Lower leg skin (tissue), 3 donors: ENCODE data around the gene FILIP1L.

Experiments
- POLR2A ChIP-seq, 2 donors: fragments of 450-650 bp; IDR thresholded peaks; one replicate each; pipeline ENCODE4 v1.6.1; 2016 to 2017; ENCODE audit warnings: antibody characterized with exemption in 2 of 2, mild to moderate bottlenecking in 1 of 2, moderate library complexity in 1 of 2
- TF ChIP-seq, protein P1 (sequence below), 3 donors: fragments of 450-650 bp; IDR thresholded peaks; one replicate each; pipeline ENCODE4 v1.5.1; 2016; ENCODE audit warnings: antibody characterized with exemption in 3 of 3, mild to moderate bottlenecking in 3 of 3, moderate library complexity in 2 of 3

DNA sequence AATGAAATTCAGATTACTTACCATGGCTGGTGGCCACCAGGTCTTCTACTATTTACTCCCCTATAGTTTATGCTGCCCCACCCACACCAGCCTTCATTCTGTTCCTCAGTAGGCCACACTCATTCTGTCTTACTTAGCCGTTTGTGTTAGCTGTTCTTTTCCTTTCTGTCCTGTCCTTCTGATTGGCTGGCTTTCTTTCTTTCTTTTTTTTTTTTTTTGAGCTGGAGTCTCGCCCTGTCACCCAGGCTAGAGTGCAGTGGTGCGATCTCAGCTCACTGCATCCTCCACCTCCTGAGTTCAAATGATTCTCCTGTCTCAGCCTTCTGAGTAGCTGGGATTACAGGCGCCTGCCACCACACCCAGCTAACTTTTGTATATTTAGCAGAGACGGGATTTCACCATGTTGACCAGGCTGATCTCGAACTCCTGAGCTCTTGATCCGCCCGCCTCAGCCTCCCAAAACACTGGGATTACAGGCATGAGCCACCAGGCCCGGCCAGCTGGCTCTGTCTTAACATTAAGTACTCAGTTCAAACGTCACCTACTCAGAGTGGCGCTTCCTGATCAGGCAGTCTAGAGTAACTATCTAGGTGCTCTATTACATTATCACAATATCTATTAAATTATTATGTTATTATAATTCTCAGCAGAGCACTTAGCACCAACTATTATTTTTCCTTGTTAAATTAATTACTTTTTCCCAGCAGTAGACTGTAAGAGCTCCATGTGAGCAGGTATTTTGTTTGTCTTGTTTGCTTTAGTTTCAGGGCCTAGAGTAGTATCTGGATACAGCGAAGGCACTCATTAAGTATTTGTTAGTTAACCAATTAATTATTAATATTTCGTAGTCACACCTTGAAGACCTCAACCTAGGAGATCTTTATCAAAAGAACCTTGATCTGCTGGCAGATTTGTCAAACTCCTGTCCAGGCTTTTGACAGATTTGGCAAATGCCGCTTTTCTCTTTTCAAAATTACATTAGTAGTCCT, 290.3 kb downstream of the FILIP1L start:
- TF ChIP-seq, protein P1, sequence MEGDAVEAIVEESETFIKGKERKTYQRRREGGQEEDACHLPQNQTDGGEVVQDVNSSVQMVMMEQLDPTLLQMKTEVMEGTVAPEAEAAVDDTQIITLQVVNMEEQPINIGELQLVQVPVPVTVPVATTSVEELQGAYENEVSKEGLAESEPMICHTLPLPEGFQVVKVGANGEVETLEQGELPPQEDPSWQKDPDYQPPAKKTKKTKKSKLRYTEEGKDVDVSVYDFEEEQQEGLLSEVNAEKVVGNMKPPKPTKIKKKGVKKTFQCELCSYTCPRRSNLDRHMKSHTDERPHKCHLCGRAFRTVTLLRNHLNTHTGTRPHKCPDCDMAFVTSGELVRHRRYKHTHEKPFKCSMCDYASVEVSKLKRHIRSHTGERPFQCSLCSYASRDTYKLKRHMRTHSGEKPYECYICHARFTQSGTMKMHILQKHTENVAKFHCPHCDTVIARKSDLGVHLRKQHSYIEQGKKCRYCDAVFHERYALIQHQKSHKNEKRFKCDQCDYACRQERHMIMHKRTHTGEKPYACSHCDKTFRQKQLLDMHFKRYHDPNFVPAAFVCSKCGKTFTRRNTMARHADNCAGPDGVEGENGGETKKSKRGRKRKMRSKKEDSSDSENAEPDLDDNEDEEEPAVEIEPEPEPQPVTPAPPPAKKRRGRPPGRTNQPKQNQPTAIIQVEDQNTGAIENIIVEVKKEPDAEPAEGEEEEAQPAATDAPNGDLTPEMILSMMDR (IDR thresholded peaks at IDR 0.05) = no peak
- no peak for TF ChIP-seq POLR2A (IDR thresholded peaks at IDR 0.05)
